CD14-positive monocyte (primary cell): ENCODE measurements around the gene C16orf95. TPM values are rescaled to one million over a fixed set of nuclear protein-coding genes. Genes with fewer than 3 reads are reported as not detected.

Experiments
- DNase-seq, 3 donors: peaks; one replicate each; pipeline ENCODE4 v3.0.0-alpha.2; 2011 to 2022
- H2AFZ ChIP-seq: 2 replicates; pipeline ENCODE4 v1.6.0; 2012; ENCODE audit warnings: mild to moderate bottlenecking, low read depth, low read length, inconsistent platforms; ENCODE audit not compliant: insufficient read depth, poor library complexity, severe bottlenecking
- H3K27ac ChIP-seq, 2 donors: 1 replicate in 1 of 2; 2 replicates in 1 of 2; pipeline ENCODE4 v1.5.1; 2012 to 2013; ENCODE audit warnings: low read length in 2 of 2, control low read depth in 1 of 2, inconsistent platforms in 1 of 2, low read depth in 1 of 2, mild to moderate bottlenecking in 1 of 2
- H3K27me3 ChIP-seq, 2 donors: one replicate each; pipeline versions ENCODE4 v1.6.0 to v1.6.1; 2011 to 2013; ENCODE audit warnings: low read length in 2 of 2; ENCODE audit not compliant: control insufficient read depth in 2 of 2, insufficient read depth in 2 of 2
- H3K36me3 ChIP-seq, 2 donors: replicated peaks in 1 of 2; 1 replicate in 1 of 2; 2 replicates in 1 of 2; pipeline versions ENCODE4 v1.5.1 to v1.6.1; 2012 to 2013; ENCODE audit warnings: low read length in 2 of 2, control low read depth in 1 of 2, inconsistent platforms in 1 of 2, mild to moderate bottlenecking in 1 of 2; ENCODE audit not compliant: insufficient read depth in 2 of 2, control insufficient read depth in 1 of 2
- H3K4me1 ChIP-seq, 2 donors: 1 replicate in 1 of 2; 2 replicates in 1 of 2; pipeline versions ENCODE4 v1.5.1 to v1.6.1; 2012 to 2013; ENCODE audit warnings: low read length in 2 of 2, control low read depth in 1 of 2, inconsistent platforms in 1 of 2, mild to moderate bottlenecking in 1 of 2, moderate library complexity in 1 of 2; ENCODE audit not compliant: insufficient read depth in 2 of 2, control insufficient read depth in 1 of 2
- H3K4me2 ChIP-seq: replicated peaks from 2 replicates; pipeline ENCODE3; 2012; ENCODE audit warnings: low read length, moderate library complexity, mild to moderate bottlenecking; ENCODE audit not compliant: poor library complexity, severe bottlenecking; ENCODE audit errors: extremely low read depth
- H3K4me3 ChIP-seq, 3 experiments: fragments of 200-600 bp in 1 of 3; sonication (generic) in 1 of 3; replicated peaks in 1 of 3; 1 replicate in 2 of 3; 2 replicates in 1 of 3; pipeline ENCODE4 v1.5.1; 2011 to 2013; ENCODE audit warnings: low read length in 3 of 3, mild to moderate bottlenecking in 3 of 3, control low read depth in 2 of 3, low read depth in 2 of 3, inconsistent platforms in 1 of 3, moderate library complexity in 1 of 3
- H3K79me2 ChIP-seq: 2 replicates; pipeline ENCODE4 v1.6.0; 2012; ENCODE audit warnings: mild to moderate bottlenecking, control low read depth, inconsistent platforms, low read length, moderate library complexity; ENCODE audit not compliant: insufficient read depth
- H3K9ac ChIP-seq: 2 replicates; pipeline ENCODE4 v1.6.0; 2017; ENCODE audit warnings: low read length, mild to moderate bottlenecking; ENCODE audit not compliant: insufficient read depth, poor library complexity, severe bottlenecking
- H3K9me3 ChIP-seq, 2 donors: replicated peaks in 1 of 2; 1 replicate in 1 of 2; 2 replicates in 1 of 2; pipeline versions ENCODE4 v1.5.1 to v1.6.1; 2012 to 2013; ENCODE audit warnings: low read length in 2 of 2, control low read depth in 1 of 2; ENCODE audit not compliant: control insufficient read depth in 1 of 2, insufficient read depth in 1 of 2
- H4K20me1 ChIP-seq: 2 replicates; pipeline ENCODE4 v1.6.0; 2012; ENCODE audit warnings: mild to moderate bottlenecking, low read length, control low read depth, moderate library complexity; ENCODE audit not compliant: insufficient read depth
- H3K27ac Mint-ChIP-seq, 7 donors: one replicate each; pipeline ENCODE4 v1.8.0; 2020; ENCODE audit warnings: mild to moderate bottlenecking in 7 of 7, mixed read lengths in 7 of 7, moderate library complexity in 6 of 7, inconsistent platforms in 2 of 7
- H3K27me3 Mint-ChIP-seq, 3 donors: one replicate each; pipeline ENCODE4 v1.8.0; 2021 to 2022; ENCODE audit warnings: low read depth in 3 of 3, mild to moderate bottlenecking in 3 of 3, mixed read lengths in 3 of 3, moderate library complexity in 3 of 3, inconsistent platforms in 1 of 3
- H3K36me3 Mint-ChIP-seq, 2 donors: one replicate each; pipeline ENCODE4 v1.8.0; 2020; ENCODE audit warnings: mixed read lengths in 2 of 2, inconsistent platforms in 1 of 2, mild to moderate bottlenecking in 1 of 2
- H3K4me1 Mint-ChIP-seq: one replicate; pipeline ENCODE4 v1.8.0; 2020; ENCODE audit warnings: mild to moderate bottlenecking, mixed read lengths
- H3K4me3 Mint-ChIP-seq, 2 donors: one replicate each; pipeline ENCODE4 v1.8.0; 2020; ENCODE audit warnings: mild to moderate bottlenecking in 2 of 2, mixed read lengths in 2 of 2, moderate library complexity in 1 of 2
- H3K9me3 Mint-ChIP-seq, 7 donors: one replicate each; pipeline ENCODE4 v1.8.0; 2020 to 2022; ENCODE audit warnings: mixed read lengths in 7 of 7, mild to moderate bottlenecking in 6 of 7, moderate library complexity in 6 of 7, inconsistent platforms in 2 of 7
- WGBS: methylation state at CpG from one replicate; pipeline ENCODE4 v1.1.5; 2013; ENCODE audit warnings: missing lambda C conversion rate; ENCODE audit not compliant: insufficient coverage; 5-methylcytosine and 5-hydroxymethylcytosine counted together
- intact Hi-C, 2 donors: fragments of 100-400 bp; cut with micrococcal nuclease; formaldehyde crosslinking; loops; one replicate each; pipeline versions ENCODE4 v1.15.0 to v1.15.1; 2023
- polyA plus RNA-seq, 3 donors: library from polyadenylated mRNA; depleted of rRNA in 1 of 3; unstranded in 2 of 3; stranded (reverse) in 1 of 3; fragments of 300-500 nt in 2 of 3; fragments of >200 nt in 1 of 3; fragmentation: Illumina TruSeq in 2 of 3; gene quantifications; 1 replicate in 2 of 3; 2 replicates in 1 of 3; pipeline ENCODE4 v1.2.3, GENCODE V29; 2012 to 2021
- TF ChIP-seq, protein P1 (sequence below): fragments of 200-600 bp; IDR thresholded peaks from one replicate; pipeline ENCODE4 v1.8.0; 2022; ENCODE audit warnings: antibody characterized with exemption, mild to moderate bottlenecking

The C16orf95 gene
- polyA plus RNA-seq, 3 donors = 0.89 to 1.9 (median 1.7) TPM

DNA sequence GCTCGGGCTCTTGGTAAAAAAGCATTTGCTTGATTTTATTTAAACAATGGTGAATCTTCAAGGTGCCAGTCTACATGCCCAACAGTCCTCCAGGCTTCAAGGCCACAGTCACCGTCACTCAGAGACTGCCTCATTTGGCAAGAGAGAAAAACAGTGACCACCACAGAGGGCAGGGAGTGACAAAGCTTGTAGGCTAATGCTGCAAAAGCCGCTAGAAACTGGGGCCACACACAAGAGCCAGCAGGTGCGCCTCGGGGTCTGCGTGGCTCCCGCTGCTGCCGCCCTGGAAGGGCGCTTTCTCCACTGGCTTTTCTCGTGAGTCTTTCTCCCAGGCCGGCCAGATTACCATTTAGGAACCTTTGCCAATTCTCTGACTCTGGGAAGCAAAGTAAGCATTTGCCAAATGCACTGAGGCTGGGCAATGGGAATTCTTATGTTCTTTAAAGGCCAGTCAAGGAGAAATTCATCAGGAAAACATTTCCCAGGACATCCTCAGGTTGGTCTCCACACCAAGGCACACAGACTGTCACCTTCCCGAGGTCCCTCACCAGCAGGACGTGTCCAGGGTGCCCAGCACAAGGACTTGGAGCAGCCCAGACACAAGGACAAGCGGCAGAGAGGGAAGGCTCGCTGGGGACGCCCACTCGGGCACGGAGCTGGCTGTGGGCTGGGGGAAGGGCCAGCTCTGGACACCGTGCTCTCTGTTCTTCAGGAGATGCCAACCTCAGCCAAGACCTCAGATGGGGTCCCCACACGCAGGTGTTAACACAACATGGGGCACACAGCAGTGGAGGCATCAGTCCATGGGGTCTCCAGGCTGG, 12.5 kb upstream of the C16orf95 start:
- no peaks in the 10 kb centered on the region for H4K20me1 ChIP-seq
- H3K27ac Mint-ChIP-seq = no peak overlapping the region
- H3K79me2 ChIP-seq = no peaks in the 10 kb centered on the region
- no peaks in the 10 kb centered on the region for H3K9me3 Mint-ChIP-seq
- peaks cover 0 to 14% of the 10 kb centered on the region in 2 donors for H3K36me3 ChIP-seq
- no peaks in the 10 kb centered on the region for H3K4me1 Mint-ChIP-seq
- no peak overlapping the region for H2AFZ ChIP-seq
- no peak overlapping the region for H3K4me3 Mint-ChIP-seq
- H3K9me3 ChIP-seq = no peaks in the 10 kb centered on the region
- H3K27me3 ChIP-seq = no peaks in the 10 kb centered on the region
- H3K4me2 ChIP-seq = no peak overlapping the region
- TF ChIP-seq, protein P1, sequence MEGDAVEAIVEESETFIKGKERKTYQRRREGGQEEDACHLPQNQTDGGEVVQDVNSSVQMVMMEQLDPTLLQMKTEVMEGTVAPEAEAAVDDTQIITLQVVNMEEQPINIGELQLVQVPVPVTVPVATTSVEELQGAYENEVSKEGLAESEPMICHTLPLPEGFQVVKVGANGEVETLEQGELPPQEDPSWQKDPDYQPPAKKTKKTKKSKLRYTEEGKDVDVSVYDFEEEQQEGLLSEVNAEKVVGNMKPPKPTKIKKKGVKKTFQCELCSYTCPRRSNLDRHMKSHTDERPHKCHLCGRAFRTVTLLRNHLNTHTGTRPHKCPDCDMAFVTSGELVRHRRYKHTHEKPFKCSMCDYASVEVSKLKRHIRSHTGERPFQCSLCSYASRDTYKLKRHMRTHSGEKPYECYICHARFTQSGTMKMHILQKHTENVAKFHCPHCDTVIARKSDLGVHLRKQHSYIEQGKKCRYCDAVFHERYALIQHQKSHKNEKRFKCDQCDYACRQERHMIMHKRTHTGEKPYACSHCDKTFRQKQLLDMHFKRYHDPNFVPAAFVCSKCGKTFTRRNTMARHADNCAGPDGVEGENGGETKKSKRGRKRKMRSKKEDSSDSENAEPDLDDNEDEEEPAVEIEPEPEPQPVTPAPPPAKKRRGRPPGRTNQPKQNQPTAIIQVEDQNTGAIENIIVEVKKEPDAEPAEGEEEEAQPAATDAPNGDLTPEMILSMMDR = no peak
- peaks cover 22 to 30% of the 10 kb centered on the region in 2 donors for H3K36me3 Mint-ChIP-seq
- H3K9ac ChIP-seq = no peak overlapping the region
- no peak for DNase-seq
- WGBS = 96% methylated on average over 19 of the region's 20 CpGs
- no peaks in the 10 kb centered on the region for H3K4me1 ChIP-seq
- intact Hi-C loops = no loop called here
- no peak overlapping the region for H3K27ac ChIP-seq
- peaks cover 1 to 9% (median 3%) of the 10 kb centered on the region in 3 donors for H3K27me3 Mint-ChIP-seq
- H3K4me3 ChIP-seq = no peak overlapping the region

GRCh38 chr16:87328846-87329245, 11.7 kb upstream of the C16orf95 start:
- peaks cover 1 to 9% (median 3%) of the 10 kb centered on the region in 3 donors for H3K27me3 Mint-ChIP-seq
- WGBS = 95% methylated on average over 9 of the region's 12 CpGs
- Histone ChIP-seq H3K36me3 (peaks cover 0 to 14% of the 10 kb centered on the region in 2 donors), H3K27me3 (no peaks in the 10 kb centered on the region), H3K9me3 (no peaks in the 10 kb centered on the region), H3K9ac (no peak overlapping the region), H3K4me1 (no peaks in the 10 kb centered on the region), H3K4me3 (no peak overlapping the region), H4K20me1 (no peaks in the 10 kb centered on the region), H3K4me2 (no peak overlapping the region), H3K27ac (no peak overlapping the region), H3K79me2 (no peaks in the 10 kb centered on the region), H2AFZ (no peak overlapping the region)
- no peak for DNase-seq
- no peaks in the 10 kb centered on the region for H3K9me3 Mint-ChIP-seq
- intact Hi-C loops = no loop called here
- H3K4me1 Mint-ChIP-seq = no peaks in the 10 kb centered on the region
- H3K36me3 Mint-ChIP-seq = peaks cover 22 to 24% of the 10 kb centered on the region in 2 donors
- H3K4me3 Mint-ChIP-seq = no peak overlapping the region
- peak overlapping the region in 1 of 7 donors; percentile 46 for H3K27ac Mint-ChIP-seq
- TF ChIP-seq, protein P1 = no peak
